Activated CD4-positive, alpha-beta T cell treated with anti-CD3 and anti-CD28 coated beads, Interleukin-2, Interleukin-4, amounts not matched to agents 100 ng/mL and 50 ng/mL, durations not matched to agents 16 hours and 8 hours (primary cell): ENCODE measurements around the gene JARID2.

Experiments used
- DNase-seq: peaks from one replicate; pipeline ENCODE4 v3.0.0-alpha.2; 2020; ENCODE audit warnings: low spot score

The JARID2 gene

DNA sequence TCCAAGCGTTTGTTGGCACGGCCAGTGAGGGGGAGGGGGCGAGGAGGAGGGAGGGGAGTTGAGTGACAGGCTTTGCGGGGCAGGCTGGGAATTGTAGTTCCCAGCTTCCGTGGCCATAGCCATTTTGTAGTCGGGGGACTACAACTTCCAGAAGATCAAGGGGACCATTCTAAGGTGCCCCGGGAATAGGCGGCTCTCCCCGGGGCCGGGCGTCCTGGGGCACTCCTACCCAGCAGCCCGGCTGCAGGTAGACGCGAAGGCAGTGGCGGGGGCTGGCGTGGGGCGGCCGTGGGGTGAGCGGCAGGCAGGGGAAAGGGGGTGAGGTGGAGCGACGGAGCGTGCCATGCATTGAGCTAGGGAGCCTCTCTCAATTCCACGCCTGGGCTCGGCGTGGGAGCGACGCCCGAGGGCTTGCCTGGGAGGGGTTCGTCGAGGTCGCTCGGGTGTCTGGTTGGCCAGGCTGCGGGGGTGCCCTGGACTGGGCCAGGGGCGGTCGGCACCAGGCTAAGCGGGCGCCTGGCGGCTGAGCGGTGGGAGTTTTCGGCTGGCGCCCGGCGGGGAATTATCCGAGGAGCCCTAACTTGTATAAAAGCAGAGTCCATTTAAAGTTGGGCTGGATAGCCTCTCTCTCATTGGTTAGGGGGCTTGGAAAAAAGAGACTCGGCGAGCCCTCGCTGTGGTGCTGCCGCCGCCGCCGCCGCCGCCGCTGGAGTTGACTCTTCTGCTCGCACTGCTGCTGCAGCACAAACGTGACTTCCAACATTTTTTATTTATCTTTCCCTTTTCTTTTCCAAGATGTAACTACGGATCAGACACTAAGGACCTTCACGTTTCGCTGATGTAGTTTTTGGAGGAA lies at the start of gene JARID2:
TSS of gene JARID2 (plus strand) at position 709 of the 856 bp plus-strand sequence. CDS start 471 bp downstream, outside the sequence.
- peak; percentile 98 for DNase-seq

DNA sequence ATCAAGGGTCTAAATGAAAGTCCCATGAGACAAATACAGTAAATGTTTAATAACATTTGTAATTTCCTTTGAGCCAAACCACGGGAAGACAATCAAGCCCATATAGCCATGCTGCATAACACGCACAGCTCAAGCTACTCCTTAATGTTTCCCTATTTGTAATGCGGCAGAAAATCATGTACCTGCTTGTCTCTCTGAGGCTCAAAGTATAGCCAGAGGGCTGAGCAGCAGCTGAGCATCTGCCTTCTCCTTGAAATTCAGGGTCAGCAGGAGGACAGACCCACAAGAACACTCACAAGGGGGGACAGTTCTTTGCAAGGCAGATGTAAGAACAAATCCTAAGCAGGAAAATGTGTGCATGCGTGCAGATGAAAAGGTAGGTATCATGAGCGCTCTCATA lies 45.8 kb upstream of the JARID2 start:
- DNase-seq, result no peak

DNA sequence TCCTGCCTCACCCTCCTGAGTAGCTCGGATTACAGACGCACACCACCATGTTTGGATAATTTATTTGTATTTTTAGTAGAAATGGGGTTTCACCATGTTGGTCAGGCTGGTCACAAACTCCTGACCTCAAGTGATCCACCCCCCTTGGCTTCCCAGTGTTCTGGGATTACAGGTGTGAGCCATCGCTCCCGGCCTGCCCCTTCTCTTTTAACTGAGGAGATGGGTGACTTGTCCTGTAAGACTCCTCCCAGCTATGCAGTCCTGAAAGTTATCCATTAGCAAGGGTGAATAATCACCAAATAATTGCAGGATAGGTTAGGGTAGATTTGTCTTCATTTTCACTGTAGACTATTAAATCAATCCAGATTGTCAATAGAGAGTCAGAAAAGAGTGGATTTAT lies 40.5 kb upstream of the JARID2 start:
- no peak for DNase-seq

DNA sequence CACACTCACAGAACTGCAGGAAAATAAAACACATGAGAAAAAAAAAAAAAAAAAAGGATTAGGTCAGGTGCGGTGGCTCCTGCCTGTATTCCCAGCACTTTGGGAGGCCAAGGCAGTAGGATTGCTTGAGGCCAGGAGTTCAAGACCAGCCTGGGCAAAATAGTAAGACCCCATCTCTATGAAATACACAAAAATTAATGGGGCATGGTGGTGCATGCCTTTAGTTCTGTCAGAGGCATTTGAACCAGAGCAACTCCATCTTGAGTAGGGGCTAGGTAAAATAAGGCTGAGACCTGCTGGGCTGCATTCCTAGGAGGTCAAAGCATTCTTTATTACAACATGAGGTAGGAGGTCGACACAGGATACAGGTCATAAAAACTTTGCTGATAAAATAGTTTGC lies 39.0 kb upstream of the JARID2 start:
- no peak for DNase-seq

DNA sequence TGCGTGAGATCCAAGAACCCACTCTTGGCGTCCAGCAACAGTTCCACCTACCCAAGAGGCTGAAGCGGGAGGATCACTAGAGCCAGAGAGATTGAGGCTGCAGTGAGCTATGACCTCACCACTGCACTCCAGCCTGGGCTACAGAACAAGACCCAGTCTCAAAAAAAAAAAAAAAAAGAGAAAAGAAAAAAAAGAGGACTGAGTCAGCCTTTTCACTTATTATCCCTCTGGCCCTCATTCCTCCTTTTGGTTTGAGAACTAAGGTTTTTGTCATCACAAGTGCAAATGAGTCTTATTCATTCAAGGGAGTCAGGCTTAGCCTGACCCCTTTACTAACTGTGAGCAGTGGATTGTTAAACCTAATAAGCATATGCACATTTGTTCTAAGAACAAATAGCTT lies 37.9 kb upstream of the JARID2 start:
- DNase-seq, result no peak

DNA sequence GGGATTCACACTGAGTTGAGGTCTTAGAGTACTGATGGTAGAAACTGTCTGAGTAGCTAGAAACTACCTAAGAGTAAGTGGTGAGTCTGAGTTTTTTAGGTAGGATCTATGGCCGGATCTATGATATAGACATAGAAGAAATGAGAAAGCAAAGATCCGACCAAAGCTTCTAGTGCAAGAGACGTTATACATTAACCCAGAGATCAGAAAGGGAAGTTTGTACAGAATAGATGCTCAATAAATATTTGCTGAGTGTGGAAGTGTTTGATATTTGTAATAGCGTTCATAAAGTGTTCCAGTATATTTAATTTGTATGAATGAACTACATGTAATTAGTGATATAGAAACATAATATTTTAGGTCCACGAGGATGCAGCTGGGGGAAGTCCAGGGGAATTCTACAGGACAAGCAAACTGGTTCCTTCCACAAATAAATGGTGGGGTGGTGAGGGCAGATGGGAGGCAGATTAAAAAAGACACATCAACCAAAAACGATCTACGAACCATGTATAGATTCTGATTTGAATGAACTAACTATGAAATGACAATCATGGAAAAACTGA lies 31.9 kb upstream of the JARID2 start:
- DNase-seq, result no peak

DNA sequence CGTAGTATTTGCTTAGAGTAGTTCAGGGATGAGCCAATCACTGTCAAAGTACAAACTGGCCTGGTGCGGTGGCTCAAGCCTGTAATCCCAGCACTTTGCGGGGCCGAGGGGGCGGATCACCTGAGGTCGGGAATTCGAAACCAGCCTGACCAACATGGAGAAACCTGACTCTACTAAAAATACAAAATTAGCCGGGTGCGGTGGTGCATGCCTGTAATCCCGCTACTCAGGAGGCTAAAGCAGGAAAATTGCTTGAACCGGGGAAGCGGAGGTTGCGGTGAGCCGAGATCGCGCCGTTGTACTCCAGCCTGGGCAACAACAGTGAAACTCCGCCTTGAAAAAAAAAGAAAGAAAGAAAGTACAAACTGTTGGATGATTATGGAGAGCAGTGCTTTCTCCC lies 27.5 kb upstream of the JARID2 start:
- no peak for DNase-seq

DNA sequence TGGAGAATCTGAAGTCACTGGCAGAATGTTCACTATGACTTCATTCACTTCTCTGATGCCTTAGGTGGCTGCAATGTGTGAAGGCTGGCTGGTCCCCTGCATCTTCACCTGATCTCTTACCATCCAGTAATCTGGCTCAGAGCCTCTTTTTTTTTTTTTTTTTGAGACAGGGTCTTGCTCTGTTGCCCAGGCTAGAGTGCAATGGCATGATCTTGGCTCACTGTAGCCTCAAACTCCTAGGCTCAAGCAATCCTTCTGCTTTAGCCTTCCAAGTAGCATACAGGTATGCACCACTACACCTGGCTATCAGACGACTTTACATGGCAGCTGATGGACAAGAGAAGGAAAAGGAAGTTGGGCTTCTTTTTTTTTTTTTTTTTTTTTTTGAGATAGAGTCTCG lies 25.8 kb upstream of the JARID2 start:
- DNase-seq, result no peak

DNA sequence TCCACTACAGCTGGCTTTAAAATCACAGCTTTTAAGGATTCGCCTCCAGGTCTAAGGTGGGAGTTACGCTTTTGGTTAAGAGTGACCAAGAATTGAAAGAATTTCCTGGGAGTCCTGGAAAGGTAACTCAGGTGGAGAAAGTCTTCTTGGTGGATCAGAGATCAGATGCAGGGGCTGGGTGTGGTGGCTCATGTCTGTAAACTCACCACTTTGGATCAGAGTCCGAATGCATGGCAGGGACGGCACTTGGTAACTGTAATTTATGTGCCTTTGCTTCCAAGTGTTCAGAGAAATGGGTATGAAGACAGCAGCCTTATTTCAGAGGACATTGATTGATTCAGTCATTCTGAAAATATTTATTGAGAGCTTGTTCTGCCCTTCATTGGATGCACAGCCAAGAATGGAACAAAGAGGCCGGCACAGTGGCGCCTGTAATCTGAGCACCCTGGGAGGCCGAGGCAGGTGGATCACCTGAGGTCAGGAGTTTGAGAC lies 18.0 kb upstream of the JARID2 start:
- no peak for DNase-seq

DNA sequence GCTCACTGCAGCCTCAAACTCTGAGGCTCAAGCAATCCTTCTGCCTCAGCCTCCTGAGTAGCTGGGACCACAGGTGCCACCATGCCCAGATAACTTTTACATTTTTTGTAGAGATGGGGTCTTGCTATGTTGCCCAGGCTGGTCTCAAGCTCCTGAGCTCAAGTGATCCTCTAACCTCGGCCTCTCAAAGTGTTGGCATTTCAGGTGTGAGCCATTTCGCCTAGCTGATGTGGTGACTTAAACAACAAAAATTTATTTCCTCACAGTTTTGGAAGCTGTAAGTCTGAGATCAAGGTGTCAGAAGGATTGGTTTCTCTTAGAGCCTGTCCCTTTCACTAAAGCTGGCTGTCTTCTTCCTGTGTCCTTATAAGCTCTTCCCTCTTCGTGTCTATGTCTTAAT lies 15.0 kb upstream of the JARID2 start:
- no peak for DNase-seq

DNA sequence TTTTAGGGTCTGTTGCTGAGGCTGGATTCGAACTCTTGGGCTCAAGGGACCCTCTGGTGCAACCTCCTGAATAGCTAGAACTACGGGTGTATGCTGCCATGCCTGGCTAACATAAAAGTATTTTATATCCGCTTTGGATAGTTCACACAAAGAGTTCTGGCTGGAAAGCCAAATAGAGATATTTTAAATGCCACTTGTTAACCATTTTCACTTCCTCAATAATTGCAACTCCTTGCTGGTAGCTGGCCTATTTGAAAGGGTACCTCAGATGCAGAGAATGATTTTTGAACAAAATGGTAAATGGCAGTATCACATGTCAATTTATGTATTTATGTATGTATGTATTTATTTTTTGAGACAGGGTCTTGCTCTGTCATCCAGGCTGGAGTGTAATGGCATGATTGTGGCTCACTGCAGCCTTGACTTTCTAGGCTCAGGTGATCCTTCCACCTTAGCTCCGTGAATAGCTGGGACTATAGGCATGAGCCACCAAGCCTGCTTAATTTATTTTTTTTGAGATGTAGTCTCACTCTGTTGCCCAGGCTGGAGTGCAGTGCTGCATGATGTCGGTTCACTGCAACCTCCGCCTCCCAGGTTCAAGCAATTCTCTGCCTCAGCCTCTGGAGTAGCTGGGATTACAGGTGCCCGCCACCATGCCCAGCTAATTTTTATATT lies 12.9 kb upstream of the JARID2 start:
- no peak for DNase-seq

DNA sequence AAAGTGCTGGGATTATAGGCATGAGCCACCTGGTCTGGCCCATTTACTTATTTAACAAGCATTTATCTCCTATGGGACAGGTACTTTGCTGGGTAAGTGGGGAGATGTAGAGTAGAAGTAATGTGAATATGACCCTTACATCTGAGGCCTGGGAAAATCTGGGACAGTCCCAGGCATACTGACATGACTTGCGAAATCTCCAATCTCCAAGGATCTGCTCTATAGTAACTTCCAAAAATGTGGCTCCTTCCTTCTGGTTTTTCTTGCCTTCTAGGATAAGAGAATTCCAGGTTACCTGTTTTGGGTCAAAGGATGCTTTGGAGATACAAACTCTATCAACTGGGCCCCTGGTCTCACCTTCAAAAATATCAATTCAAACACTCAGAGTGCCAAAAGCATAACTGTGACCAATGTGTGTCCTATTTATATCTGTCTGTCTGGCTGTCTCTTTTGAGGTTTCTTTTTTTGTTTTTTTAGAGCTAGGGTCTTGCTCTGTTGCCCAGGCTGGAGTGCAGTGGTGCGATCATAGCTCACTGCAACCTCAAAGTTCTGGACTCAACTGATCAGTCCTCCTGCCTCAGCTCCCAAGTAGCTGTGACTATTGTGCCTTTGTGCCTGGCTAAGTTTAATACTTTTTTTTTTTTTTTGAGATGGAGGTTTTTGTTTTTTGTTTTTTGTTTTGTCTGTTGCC lies 11.7 kb upstream of the JARID2 start:
- no peak for DNase-seq

DNA sequence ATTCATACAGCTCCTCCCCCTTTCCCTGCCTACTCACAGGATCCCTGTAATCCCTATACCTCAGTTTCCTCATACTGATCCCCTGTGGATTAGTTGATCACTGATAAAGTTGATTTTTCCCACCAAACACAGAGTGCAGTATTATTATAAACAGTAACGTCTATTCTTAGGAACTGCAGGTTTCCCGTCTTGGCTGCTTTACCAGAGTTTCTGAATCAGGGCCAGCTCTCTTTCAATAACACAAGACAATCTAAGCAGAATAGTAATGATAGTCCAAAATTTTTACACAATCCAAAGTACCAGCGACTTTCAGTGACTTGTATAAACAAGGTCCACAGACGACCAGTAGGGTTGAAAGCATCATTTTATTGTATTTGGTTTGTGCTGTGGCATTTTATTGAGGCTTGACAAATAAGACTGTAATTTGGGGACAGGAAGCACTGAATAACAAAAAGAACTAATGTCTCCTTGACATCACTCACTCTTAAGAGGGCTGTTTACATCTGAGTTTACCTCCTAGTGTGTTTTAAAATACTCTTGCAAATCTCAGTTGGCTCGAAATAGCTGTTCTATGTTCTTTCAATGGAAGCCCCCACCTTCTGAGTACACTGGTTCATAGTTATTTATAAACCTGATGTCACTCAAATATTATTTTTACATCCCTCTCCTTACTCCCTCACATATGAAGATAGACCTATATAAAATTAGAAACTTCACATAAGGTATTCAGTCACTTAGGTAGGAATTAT lies 6.1 kb upstream of the JARID2 start:
- no peak for DNase-seq

DNA sequence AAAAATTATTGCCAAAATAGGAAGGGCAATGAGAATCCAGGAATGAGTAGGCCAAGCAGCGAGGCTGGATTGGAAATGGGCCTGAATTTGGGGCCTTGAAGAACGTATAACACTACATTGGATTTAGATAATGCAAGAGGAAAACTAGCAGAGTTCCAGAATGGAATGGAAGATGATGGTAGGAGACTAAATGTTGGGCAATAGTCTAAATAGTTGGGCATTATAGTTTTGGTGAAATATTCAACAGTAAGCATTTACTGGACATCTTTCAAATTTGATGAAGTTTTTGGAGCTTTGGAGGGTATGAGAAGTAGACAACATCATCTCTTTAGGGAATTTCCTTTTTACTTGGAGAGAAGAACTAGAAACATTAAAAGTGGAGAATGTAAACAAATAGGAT lies 3.4 kb upstream of the JARID2 start:
- no peak for DNase-seq

DNA sequence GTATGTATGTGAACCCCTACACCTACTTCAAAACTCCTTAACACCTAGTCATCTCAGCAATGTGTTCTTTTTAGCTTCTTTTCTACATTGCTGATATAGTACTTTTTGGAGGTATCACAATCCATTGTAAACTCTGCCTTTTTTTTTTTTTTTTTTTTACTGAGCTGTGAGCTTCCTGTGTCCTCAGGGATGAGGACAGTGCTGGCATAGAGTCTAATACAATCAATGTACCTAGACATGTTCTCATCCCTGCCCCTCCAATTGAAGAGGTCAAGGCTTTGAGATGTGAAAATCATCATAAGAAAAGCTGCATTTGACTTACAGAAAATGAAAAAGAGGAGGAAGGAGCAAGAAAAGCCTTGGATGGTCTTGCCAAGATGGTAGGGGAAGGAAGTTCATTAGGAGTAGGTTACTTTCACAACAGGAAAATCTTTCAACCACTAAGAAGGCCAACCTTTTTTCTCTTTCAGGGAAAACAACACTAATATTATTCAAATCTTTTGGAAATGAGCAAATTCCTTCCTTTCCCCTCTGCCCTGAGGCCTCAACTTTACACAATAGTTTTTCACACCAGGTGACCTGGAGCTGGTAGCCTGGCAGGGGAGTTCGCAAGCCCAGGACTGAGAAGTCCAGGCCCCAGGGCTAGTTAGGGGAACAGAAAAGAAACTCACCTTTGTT lies 2.8 kb upstream of the JARID2 start:
- no peak for DNase-seq

DNA sequence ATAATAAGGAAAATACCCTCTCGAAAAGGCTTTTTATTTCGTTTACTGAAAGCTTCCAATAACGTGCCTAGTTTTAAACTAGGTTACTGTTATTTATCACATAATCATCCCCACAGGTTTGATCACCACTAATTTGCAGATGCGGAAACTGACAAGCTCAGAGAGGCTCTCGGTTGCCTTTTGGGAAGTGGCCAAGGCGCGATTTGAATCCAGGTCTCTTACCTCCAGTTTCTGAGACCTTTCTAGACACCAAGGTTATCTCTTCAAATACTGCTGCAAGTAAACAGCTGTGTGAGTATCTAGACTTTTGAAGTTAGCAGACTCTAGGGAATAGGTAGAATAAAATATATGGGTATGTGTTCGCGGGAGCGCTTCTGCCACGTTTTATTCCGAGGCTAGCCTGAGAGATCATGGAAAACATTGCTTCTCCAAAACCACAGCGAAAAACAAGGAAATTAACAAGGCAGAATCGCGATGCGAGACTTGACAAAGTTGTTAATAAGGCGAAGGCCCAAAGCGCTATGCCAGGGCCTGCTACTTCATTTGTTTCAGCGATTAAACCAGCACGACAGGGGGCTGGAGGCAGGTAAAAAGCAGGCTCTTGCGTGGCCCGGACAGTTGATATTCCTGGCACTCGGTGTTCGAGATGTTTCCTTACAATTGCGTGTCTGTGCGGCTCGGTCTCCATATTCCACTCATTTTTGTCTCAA lies 1.8 kb upstream of the JARID2 start:
- no peak for DNase-seq

DNA sequence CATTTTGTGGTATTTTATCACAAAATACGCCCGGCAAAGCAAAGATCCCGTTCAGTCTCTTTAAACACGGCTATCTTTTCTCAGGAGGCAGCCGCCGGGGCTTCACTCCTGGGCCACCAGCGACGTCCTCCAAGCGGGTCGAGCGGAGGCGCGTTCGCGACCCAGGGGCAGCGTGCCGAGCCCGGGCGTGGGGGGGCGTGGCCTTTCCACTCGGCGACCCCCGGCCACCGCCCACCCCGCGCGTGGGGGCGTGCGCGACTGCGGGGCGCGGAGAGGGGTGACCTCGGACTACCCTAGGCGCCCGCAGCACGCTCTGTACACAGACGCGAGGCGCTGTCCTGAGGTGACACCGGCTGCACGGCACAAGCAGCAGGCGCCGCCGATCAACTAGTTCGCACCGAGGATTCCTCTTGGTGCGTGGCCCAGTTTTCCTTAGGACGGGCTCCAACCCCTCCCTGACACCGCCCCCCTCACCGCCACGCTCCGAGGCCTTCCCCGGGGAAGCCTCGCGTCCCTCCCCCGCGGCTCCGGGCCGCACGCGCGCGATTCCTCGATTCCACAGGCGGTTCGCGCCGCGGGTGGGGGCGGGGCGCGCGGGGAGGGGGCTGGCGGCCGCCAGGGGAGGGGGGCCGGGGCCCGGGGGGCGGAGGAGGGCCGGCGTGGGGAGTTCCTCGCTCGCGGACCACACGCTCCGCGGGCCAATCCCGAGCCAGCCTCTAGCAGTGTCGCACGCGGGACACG lies 1.1 kb upstream of the JARID2 start:
- DNase-seq, result peak; percentile 46

DNA sequence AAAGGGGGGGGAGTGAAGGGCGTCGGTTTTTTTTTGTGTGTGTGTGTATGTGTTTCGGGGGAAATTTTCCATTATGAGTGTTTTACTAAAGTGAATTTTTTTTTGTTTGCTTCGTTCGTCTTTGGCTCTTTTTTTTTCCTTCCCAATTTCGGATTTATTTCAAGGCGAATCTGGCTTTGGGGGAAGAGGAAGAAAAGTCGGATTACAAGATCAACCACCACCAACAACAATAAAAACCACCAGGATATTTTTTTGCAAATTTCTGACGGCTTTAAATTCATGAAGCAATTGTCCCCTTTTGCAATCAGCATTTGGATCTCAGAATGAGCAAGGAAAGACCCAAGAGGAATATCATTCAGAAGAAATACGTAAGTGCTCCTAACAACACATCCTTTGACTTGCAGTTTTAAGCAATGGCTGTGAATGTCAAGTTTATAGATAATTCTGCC lies 372 bp downstream of the JARID2 start:
- DNase-seq, result no peak

DNA sequence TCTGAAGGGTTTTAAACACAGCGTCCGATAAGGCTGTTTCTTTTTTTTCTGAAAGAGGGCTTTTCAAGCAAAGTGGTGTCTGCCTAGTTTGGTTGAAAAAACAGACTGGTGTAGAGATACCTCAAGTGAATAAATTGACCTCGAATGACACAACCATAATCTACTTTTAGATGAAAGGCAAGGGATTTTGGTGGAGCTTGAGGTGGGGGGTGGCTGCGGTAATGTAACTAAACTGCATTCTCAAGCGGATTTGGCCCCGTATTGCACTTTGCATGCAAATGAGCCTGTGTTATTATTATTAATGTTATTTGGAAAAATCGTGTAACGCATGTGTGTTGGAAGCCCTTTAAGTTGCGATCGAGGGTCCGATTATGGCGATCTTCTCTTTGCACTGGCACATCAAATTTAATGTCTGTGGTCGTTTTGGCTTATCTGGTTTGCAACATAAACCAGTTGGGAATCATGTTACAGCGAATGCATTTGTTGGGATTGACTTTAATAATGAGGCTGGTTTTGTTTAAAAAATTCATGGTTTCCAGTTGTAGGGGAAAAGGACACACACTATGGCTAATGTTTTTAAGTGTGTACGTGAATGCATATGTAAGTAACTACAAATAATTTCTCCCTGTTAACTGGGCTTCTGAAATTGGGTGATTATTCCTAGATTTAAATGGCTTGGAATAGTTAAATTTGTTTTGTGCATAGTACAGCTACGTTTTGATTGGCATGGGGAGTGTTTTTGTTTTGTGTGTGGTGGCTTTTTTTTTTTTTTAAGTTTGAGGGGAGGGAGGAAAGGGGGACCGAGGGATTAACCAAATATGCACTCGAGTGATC lies 1.0 kb downstream of the JARID2 start:
- no peak for DNase-seq
